ENCODE results near the gene COPG2. TPM values are rescaled to one million over a fixed set of nuclear protein-coding genes. Genes with fewer than 3 reads are reported as not detected.
"Not testable (repeated sequence)": the region's sequence is repeated elsewhere in the genome, so short reads cannot be mapped to it uniquely, and the experiment has no call there.

The COPG2 gene
- total RNA-seq, 5 donors from 2014 or later (not counting 1 experiment from before 2014, with no cell fraction given): 7.7 to 10.4 (median 8.5) TPM

DNA sequence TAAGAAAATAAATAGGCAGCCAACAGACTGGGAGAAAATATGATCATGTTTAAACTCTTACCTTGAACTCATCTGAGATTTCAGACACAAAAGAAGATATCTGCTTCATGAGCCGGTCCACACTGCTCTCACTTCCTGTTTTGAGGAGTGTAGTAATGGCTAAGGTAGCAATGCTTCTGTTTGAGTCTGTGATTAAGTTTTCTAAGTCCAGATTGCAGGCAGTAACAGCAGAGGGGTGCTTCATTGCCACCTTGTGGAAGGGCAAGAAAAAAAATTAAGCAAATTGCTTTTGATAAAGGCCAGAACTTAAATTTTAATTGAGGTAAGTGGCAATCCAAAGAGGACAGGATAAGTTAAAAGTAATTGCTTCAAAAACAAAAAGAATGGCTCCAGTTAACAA lies 107.6 kb downstream of the COPG2 start:
- H3K4me3 ChIP-seq (ENCODE audit: control insufficient read depth in 1 of 2, extremely low read depth in 1 of 2, low read length in 1 of 2): no peak overlapping the region
- Mint-ChIP-seq H3K4me3 (no peak overlapping the region), H3K27me3 (no peaks in the 10 kb centered on the region), H3K36me3 (peaks cover 32% of the 10 kb centered on the region), H3K27ac (no peak overlapping the region), H3K9me3 (peaks cover 0 to 10% (median 6%) of the 10 kb centered on the region in 3 donors), H3K4me1 (peaks cover 0 to 4% (median 0%) of the 10 kb centered on the region in 3 donors)
- WGBS (ENCODE audit: insufficient coverage): no CpG with 5 or more reads among the region's 1 CpG
- ATAC-seq (replicated peaks in 1 of 4) (no peak), DNase-seq (peak in 1 of 35 experiments; percentile 23)
- no peaks in the 10 kb centered on the region for H3K36me3 ChIP-seq (ENCODE audit: control insufficient read depth in 2 of 2, extremely low read depth in 1 of 2, insufficient read depth in 1 of 2, low read length in 1 of 2)
- no peak overlapping the region for H3K27ac ChIP-seq (ENCODE audit: low read length)
- H3K9me3 ChIP-seq: no peaks in the 10 kb centered on the region
- ChIA-PET POLR2A (no interaction called here), CTCF (no interaction called here)
- no peaks in the 10 kb centered on the region for H3K4me1 ChIP-seq (ENCODE audit: control insufficient read depth in 1 of 2, extremely low read depth in 1 of 2, insufficient read depth in 2 of 2, low read length in 2 of 2)
- H3K27me3 ChIP-seq (replicated peaks in 1 of 2; ENCODE audit: control insufficient read depth in 2 of 2, extremely low read depth in 1 of 2, insufficient read depth in 2 of 2, low read length in 1 of 2): no peaks in the 10 kb centered on the region

DNA sequence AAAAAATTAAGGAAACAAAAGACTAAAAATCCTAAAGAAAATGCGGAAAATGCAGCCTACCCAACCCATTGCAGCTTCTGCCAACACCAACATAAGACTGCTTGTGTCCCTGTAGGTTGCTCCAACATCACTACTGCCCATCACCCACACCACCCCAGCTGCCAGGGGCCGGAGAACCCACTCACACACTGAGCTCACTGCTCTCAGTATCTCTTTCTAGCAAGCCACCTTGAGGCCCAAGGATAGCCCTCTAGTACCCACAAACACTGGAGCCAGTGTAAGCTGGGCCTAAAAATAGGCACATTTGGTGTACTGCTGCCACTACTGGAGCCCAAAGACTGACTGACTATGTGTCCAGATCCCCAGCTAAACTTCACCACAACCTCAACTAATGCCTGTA lies 109.4 kb downstream of the COPG2 start:
- DNase-seq: no peak
- Mint-ChIP-seq H3K27ac (no peak overlapping the region), H3K4me1 (peaks cover 0 to 4% (median 0%) of the 10 kb centered on the region in 3 donors), H3K36me3 (peaks cover 34% of the 10 kb centered on the region), H3K27me3 (no peaks in the 10 kb centered on the region), H3K9me3 (no peaks in the 10 kb centered on the region), H3K4me3 (no peak overlapping the region)
- 94% methylated on average over 2 of the region's 2 CpGs for WGBS (ENCODE audit: insufficient coverage)
- ATAC-seq (replicated peaks in 1 of 4): no peak
- H3K4me1 ChIP-seq (ENCODE audit: control insufficient read depth in 1 of 2, extremely low read depth in 1 of 2, insufficient read depth in 2 of 2, low read length in 2 of 2): no peaks in the 10 kb centered on the region
- no peaks in the 10 kb centered on the region for H3K36me3 ChIP-seq (ENCODE audit: control insufficient read depth in 2 of 2, extremely low read depth in 1 of 2, insufficient read depth in 1 of 2, low read length in 1 of 2)
- no peaks in the 10 kb centered on the region for H3K27me3 ChIP-seq (replicated peaks in 1 of 2; ENCODE audit: control insufficient read depth in 2 of 2, extremely low read depth in 1 of 2, insufficient read depth in 2 of 2, low read length in 1 of 2)
- ChIA-PET POLR2A (no interaction called here), CTCF (no interaction called here)
- no peaks in the 10 kb centered on the region for H3K9me3 ChIP-seq
- no peak overlapping the region for H3K4me3 ChIP-seq (ENCODE audit: control insufficient read depth in 1 of 2, extremely low read depth in 1 of 2, low read length in 1 of 2)
- no peak overlapping the region for H3K27ac ChIP-seq (ENCODE audit: low read length)

DNA sequence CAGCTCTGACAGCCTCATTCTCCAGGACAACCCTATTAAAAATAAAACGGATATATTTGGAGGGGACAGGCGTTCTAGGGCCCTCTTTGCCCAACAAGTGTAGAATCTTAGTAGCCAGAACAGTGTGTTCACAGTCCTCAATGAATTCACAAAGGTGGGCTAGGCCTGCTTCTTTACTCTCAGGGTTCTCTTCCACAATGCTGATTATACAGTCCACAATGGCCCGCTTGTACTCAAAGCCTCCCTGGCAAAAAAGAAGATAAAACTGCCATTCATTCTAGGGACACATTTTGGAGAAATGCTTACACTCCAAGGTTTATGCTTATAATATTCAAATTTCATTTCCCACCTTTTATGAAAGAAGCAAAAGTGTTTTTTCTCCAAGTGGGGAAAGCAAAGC lies 114.1 kb downstream of the COPG2 start:
- no peak for ATAC-seq (replicated peaks in 1 of 4)
- H3K27ac Mint-ChIP-seq: no peak overlapping the region
- H3K27me3 ChIP-seq (replicated peaks in 1 of 2; ENCODE audit: control insufficient read depth in 2 of 2, extremely low read depth in 1 of 2, insufficient read depth in 2 of 2, low read length in 1 of 2): no peaks in the 10 kb centered on the region
- H3K36me3 Mint-ChIP-seq: peaks cover 54% of the 10 kb centered on the region
- H3K4me3 ChIP-seq (ENCODE audit: control insufficient read depth in 1 of 2, extremely low read depth in 1 of 2, low read length in 1 of 2): no peak overlapping the region
- WGBS (ENCODE audit: insufficient coverage): no CpG with 5 or more reads among the region's 3 CpGs
- no peaks in the 10 kb centered on the region for H3K9me3 ChIP-seq
- no peak overlapping the region for H3K27ac ChIP-seq (ENCODE audit: low read length)
- H3K4me1 ChIP-seq (ENCODE audit: control insufficient read depth in 1 of 2, extremely low read depth in 1 of 2, insufficient read depth in 2 of 2, low read length in 2 of 2): no peaks in the 10 kb centered on the region
- H3K27me3 Mint-ChIP-seq: no peaks in the 10 kb centered on the region
- H3K4me1 Mint-ChIP-seq: no peaks in the 10 kb centered on the region
- no peak for DNase-seq
- no peaks in the 10 kb centered on the region for H3K9me3 Mint-ChIP-seq
- ChIA-PET POLR2A (no interaction called here), CTCF (no interaction called here)
- H3K4me3 Mint-ChIP-seq: no peak overlapping the region
- H3K36me3 ChIP-seq (ENCODE audit: control insufficient read depth in 2 of 2, extremely low read depth in 1 of 2, insufficient read depth in 1 of 2, low read length in 1 of 2): no peaks in the 10 kb centered on the region

DNA sequence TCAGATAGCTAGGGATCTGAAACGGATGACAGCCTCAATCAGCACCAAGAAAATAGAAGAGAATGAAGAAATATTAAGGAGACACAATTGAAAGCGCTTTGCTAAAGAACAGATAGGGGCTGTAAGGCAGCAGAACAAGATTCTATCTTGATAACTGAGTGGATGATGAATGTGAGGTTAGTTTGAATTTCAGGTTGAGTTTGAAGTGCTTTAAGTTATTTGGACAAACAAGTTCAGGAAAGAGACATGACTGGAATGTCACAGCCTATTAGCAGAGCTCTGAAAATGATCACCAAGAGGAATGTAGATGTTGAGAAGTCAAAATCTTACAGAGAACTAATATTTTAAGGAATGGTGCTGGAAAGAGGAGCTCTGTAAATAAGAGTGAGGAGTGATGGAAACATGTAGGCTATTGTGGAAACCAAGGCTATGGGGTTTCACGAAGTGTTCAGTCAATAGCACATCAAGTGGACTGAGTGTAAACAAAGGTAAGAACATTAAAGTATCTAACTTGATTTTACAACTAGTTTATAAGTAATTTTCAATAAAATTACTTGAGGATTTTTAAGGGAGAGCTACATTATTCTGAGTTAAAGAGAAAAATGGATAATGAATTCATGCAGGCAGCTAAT lies 115.0 kb downstream of the COPG2 start:
- Histone ChIP-seq H3K4me3 (ENCODE audit: control insufficient read depth in 1 of 2, extremely low read depth in 1 of 2, low read length in 1 of 2) (no peak overlapping the region), H3K9me3 (no peaks in the 10 kb centered on the region), H3K4me1 (ENCODE audit: control insufficient read depth in 1 of 2, extremely low read depth in 1 of 2, insufficient read depth in 2 of 2, low read length in 2 of 2) (no peaks in the 10 kb centered on the region), H3K27ac (ENCODE audit: low read length) (no peak overlapping the region), H3K36me3 (ENCODE audit: control insufficient read depth in 2 of 2, extremely low read depth in 1 of 2, insufficient read depth in 1 of 2, low read length in 1 of 2) (no peaks in the 10 kb centered on the region), H3K27me3 (replicated peaks in 1 of 2; ENCODE audit: control insufficient read depth in 2 of 2, extremely low read depth in 1 of 2, insufficient read depth in 2 of 2, low read length in 1 of 2) (no peaks in the 10 kb centered on the region)
- WGBS (ENCODE audit: insufficient coverage): 89% methylated on average over 1 of the region's 3 CpGs
- Mint-ChIP-seq H3K27me3 (no peaks in the 10 kb centered on the region), H3K4me1 (no peaks in the 10 kb centered on the region), H3K9me3 (no peaks in the 10 kb centered on the region), H3K27ac (no peak overlapping the region), H3K4me3 (no peak overlapping the region), H3K36me3 (peaks cover 53% of the 10 kb centered on the region)
- CTCF ChIA-PET: interaction anchor here in 1 of 2 donors (0.7 kb wide), 1 partner anchor 1355 kb away, joined by 3 read pairs; no protein-coding TSS in a partner anchor
- DNase-seq (no peak), ATAC-seq (replicated peaks in 1 of 4) (no peak)
- POLR2A ChIA-PET: no interaction called here

DNA sequence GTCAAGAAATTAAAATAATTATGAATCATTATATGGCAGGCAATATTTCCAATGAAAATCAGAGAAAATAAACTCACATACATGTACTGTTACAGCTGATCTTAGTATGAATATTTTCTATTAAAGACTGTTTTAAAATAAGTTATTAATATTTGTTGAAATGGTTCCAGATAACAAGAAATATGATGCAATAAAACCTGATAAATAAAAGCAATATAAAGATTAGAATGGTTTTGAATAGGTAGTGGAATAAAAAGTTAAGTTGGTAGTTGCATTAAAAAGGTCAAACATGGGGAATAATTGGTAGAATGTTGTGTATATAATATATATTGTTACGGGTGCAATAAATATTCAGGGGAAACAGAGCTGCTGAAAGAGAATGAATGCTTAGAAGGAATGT lies 124.2 kb downstream of the COPG2 start:
- H3K4me3 Mint-ChIP-seq: no peak overlapping the region
- peaks cover 34% of the 10 kb centered on the region for H3K36me3 Mint-ChIP-seq
- Histone ChIP-seq H3K4me3 (ENCODE audit: control insufficient read depth in 1 of 2, extremely low read depth in 1 of 2, low read length in 1 of 2) (no peak overlapping the region), H3K9me3 (no peaks in the 10 kb centered on the region), H3K36me3 (ENCODE audit: control insufficient read depth in 2 of 2, extremely low read depth in 1 of 2, insufficient read depth in 1 of 2, low read length in 1 of 2) (peaks cover 0 to 3% of the 10 kb centered on the region in 2 donors), H3K4me1 (ENCODE audit: control insufficient read depth in 1 of 2, extremely low read depth in 1 of 2, insufficient read depth in 2 of 2, low read length in 2 of 2) (no peaks in the 10 kb centered on the region), H3K27me3 (replicated peaks in 1 of 2; ENCODE audit: control insufficient read depth in 2 of 2, extremely low read depth in 1 of 2, insufficient read depth in 2 of 2, low read length in 1 of 2) (no peaks in the 10 kb centered on the region), H3K27ac (ENCODE audit: low read length) (no peak overlapping the region)
- no peaks in the 10 kb centered on the region for H3K4me1 Mint-ChIP-seq
- POLR2A ChIA-PET: no interaction called here
- 100% methylated on average over 1 of the region's 1 CpG for WGBS (ENCODE audit: insufficient coverage)
- ATAC-seq (replicated peaks in 1 of 4): no peak
- no peaks in the 10 kb centered on the region for H3K27me3 Mint-ChIP-seq
- CTCF ChIA-PET: no interaction called here
- no peak for DNase-seq
- H3K27ac Mint-ChIP-seq: no peak overlapping the region
- H3K9me3 Mint-ChIP-seq: no peaks in the 10 kb centered on the region

DNA sequence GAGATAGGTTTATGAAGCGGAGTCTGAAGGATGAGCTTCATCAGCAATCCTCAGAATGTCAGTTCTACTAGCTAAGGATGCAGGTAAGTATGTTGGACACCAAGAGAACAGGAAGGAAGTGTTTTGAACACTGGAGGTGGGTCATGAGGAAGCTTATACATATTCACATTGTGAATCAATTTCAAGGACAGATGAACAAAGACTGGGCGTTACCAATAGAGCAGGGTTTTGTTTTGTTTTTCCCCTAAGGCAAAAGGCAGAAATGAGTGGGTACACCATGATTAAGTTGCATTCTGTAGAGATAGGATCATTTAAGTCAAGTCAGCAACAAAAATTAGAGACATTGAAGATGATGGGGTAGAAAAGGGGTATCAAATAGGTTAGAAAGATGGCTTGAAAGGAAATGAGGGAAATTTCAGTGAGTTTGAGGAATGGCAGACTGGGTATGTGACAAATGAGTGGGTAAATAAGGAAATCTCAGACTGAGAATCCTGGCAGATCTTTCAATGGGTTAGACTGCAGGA lies 125.0 kb downstream of the COPG2 start:
- H3K27me3 Mint-ChIP-seq: no peaks in the 10 kb centered on the region
- ChIA-PET CTCF (no interaction called here), POLR2A (no interaction called here)
- no peaks in the 10 kb centered on the region for H3K4me1 ChIP-seq (ENCODE audit: control insufficient read depth in 1 of 2, extremely low read depth in 1 of 2, insufficient read depth in 2 of 2, low read length in 2 of 2)
- H3K36me3 Mint-ChIP-seq: peaks cover 30% of the 10 kb centered on the region
- H3K4me3 Mint-ChIP-seq: no peak overlapping the region
- peaks cover 0 to 3% of the 10 kb centered on the region in 2 donors for H3K36me3 ChIP-seq (ENCODE audit: control insufficient read depth in 2 of 2, extremely low read depth in 1 of 2, insufficient read depth in 1 of 2, low read length in 1 of 2)
- 100% methylated on average over 1 of the region's 2 CpGs for WGBS (ENCODE audit: insufficient coverage)
- no peak for DNase-seq
- no peaks in the 10 kb centered on the region for H3K9me3 Mint-ChIP-seq
- no peaks in the 10 kb centered on the region for H3K27me3 ChIP-seq (replicated peaks in 1 of 2; ENCODE audit: control insufficient read depth in 2 of 2, extremely low read depth in 1 of 2, insufficient read depth in 2 of 2, low read length in 1 of 2)
- no peak overlapping the region for H3K27ac ChIP-seq (ENCODE audit: low read length)
- H3K4me1 Mint-ChIP-seq: no peaks in the 10 kb centered on the region
- no peak overlapping the region for H3K4me3 ChIP-seq (ENCODE audit: control insufficient read depth in 1 of 2, extremely low read depth in 1 of 2, low read length in 1 of 2)
- H3K9me3 ChIP-seq: no peaks in the 10 kb centered on the region
- ATAC-seq (replicated peaks in 1 of 4): no peak
- no peak overlapping the region for H3K27ac Mint-ChIP-seq

DNA sequence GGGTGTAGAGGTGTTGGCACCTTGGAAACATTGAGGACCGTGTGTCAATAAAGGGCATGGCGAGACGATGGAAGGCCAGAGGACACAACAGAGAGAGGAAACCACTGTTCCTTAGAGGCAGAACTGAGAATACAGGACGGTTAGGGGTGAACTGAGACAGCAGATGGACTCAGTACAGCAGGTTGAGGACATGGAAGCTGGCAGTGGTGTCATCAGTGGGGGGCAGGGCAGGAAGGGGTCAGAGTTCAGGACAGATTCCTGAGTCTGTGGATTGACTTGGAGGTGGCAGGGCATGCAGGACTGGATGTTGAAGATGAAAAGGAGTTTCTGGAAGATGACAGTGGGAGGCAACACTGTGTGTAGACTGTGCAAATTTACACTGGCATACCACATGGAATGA lies 126.3 kb downstream of the COPG2 start:
- H3K9me3 Mint-ChIP-seq; POLR2A ChIA-PET; H3K27me3 Mint-ChIP-seq; H3K27me3 ChIP-seq (replicated peaks in 1 of 2; ENCODE audit: control insufficient read depth in 2 of 2, extremely low read depth in 1 of 2, insufficient read depth in 2 of 2, low read length in 1 of 2); CTCF ChIA-PET; H3K4me3 ChIP-seq (ENCODE audit: control insufficient read depth in 1 of 2, extremely low read depth in 1 of 2, low read length in 1 of 2); H3K4me1 ChIP-seq (ENCODE audit: control insufficient read depth in 1 of 2, extremely low read depth in 1 of 2, insufficient read depth in 2 of 2, low read length in 2 of 2); H3K4me3 Mint-ChIP-seq; H3K27ac ChIP-seq (ENCODE audit: low read length); H3K9me3 ChIP-seq; H3K36me3 ChIP-seq (ENCODE audit: control insufficient read depth in 2 of 2, extremely low read depth in 1 of 2, insufficient read depth in 1 of 2, low read length in 1 of 2); ATAC-seq (replicated peaks in 1 of 4); H3K27ac Mint-ChIP-seq; DNase-seq; H3K4me1 Mint-ChIP-seq: not testable (repeated sequence)
- 91% methylated on average over 4 of the region's 4 CpGs for WGBS (ENCODE audit: insufficient coverage)
- peaks cover 22% of the 10 kb centered on the region for H3K36me3 Mint-ChIP-seq
